Fibroblast of the aortic adventitia (primary cell): Measurements from ENCODE around the gene PLBD2. TPM values are rescaled to one million over a fixed set of nuclear protein-coding genes. Genes with fewer than 3 reads are reported as not detected.

Experiments
- DNase-seq: peaks from one replicate; pipeline ENCODE4 v3.0.0-alpha.2; 2010; ENCODE audit warnings: low read depth
- H3K4me3 ChIP-seq: 2 replicates; pipeline ENCODE4 v1.5.1; 2011; ENCODE audit warnings: low read depth, mild to moderate bottlenecking, control low read depth, low read length, moderate library complexity
- total RNA-seq: library from RNA; depleted of rRNA; stranded (reverse); fragments of >200 nt; gene quantifications from 2 replicates; pipeline ENCODE4 v1.2.3, GENCODE V29; 2012; ENCODE audit warnings: low replicate concordance
- TF ChIP-seq, protein P1 (sequence below): IDR thresholded peaks from 2 replicates; pipeline ENCODE4 v1.5.1; 2011; ENCODE audit warnings: mild to moderate bottlenecking, low read length, control low read depth, inconsistent platforms; ENCODE audit not compliant: insufficient read depth

Gene PLBD2
- total RNA-seq, 1 donor: 35.1 TPM

DNA sequence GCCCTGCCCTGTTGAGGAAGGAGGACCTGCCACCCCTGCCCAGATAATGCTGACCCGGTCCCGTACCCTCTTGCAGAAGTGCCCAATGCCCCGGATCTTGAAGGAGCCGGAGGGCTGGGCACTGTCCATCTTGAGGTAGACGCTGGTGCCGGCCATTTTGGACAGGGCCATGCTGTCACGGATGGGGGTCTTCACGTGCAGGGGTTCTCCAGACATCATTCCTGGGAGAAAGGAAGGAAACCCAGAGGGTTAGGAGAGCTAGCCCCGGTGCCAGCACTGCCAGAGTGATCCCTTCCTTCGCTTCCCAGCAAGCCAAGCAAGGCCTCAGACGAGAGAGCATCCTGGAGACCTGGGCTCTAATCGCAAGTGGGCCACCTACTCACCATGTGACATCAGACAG is 41.1 kb downstream of the PLBD2 start:
- DNase-seq: no peak
- TF ChIP-seq, protein P1, sequence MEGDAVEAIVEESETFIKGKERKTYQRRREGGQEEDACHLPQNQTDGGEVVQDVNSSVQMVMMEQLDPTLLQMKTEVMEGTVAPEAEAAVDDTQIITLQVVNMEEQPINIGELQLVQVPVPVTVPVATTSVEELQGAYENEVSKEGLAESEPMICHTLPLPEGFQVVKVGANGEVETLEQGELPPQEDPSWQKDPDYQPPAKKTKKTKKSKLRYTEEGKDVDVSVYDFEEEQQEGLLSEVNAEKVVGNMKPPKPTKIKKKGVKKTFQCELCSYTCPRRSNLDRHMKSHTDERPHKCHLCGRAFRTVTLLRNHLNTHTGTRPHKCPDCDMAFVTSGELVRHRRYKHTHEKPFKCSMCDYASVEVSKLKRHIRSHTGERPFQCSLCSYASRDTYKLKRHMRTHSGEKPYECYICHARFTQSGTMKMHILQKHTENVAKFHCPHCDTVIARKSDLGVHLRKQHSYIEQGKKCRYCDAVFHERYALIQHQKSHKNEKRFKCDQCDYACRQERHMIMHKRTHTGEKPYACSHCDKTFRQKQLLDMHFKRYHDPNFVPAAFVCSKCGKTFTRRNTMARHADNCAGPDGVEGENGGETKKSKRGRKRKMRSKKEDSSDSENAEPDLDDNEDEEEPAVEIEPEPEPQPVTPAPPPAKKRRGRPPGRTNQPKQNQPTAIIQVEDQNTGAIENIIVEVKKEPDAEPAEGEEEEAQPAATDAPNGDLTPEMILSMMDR: no peak
- no peak overlapping the region for H3K4me3 ChIP-seq

DNA sequence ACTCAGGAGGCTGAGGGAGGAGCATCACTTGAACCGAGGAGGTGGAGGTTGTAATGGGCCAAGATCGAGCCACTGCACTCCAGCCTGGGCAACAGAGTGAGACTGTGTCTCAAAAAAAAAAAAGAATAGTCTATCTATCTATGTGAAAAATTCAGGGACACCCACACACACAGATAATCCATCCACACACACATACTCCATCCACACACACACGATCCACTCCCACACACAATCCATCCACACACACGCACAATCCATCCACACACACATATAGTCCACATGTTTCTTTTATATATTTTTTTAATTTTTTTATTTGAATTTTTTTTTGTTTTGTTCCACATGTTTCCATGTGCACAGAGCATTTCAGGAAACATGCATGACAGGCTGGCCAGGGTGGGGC is 42.0 kb downstream of the PLBD2 start:
- TF ChIP-seq, protein P1: no peak
- DNase-seq: no peak
- no peak overlapping the region for H3K4me3 ChIP-seq

DNA sequence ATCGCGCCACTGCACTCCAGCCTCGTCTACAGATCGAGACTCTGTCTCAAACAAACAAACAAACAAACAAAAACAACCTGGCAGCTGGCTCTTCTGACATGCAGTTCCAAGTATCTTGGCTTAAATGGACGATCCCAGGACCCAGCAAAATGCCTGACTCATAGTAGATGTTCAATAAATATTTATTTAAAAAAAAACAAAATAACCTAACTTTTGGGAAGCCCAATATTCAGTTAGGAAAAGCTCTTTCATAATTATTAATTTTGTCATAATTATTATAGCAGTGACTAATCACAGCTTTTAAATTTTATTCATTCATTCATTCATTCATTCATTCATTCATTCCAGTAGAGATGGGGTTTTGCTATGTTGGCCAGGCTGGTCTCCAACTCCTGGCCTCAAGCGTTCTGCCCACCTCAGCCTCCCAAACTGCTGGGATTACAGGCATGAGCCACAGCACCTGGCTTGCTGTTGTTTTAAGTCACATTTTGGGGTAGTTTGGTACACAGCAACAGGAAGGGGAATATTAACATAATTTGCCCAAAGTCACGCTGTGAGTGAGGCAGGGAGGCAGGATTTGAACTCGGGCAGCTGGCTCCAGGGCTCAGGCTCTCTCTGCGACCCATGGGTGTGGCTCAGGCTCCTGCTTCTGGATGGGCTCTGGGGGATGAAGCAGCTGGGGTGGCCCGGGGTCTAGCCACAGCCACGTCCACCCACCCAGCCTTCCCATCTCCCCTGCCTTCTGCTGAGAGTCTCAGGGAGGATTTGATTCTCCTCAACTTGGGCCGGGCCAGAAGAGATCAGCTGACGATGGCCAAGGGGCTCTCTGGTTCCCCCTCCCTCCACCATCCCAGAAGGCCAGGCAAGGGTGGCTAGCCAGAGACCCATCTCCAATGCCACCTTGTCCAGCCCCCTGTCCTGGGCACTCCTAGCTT is 42.9 kb downstream of the PLBD2 start:
- H3K4me3 ChIP-seq: no peak overlapping the region
- DNase-seq: no peak
- TF ChIP-seq, protein P1: no peak

DNA sequence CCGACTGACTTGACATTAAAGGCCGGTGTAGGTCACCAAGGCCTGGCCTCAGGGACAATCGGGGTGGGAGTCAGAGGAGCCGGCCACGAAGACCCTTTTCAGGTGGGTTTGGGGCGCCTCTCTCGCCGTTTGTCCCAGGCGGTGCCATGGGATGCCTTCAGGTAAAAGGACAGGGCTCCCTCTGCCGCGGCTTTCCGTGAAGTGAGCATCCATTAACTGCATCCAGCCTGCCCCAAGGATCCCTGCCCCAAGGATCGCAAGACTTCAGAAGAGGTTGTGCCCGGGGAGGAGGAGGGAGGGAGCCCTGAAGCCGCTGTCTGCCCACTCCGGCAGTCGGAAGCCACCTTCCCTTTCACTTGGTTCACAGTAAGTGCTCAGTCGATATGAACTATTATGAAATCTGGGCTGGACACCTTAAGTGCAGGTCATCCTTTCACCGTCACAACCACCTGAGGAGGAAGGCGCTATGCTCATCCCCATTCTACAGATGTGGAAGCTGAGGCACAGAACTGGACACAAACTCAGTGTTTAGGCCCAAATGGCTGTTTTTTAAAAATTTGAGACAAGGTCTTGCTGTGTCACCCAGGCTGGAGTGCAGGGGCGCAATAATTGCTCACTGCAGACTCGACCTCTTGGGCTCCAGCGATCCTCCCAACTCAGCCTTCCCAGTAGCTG is 44.3 kb downstream of the PLBD2 start:
- H3K4me3 ChIP-seq: no peak overlapping the region
- no peak for DNase-seq
- TF ChIP-seq, protein P1: no peak

DNA sequence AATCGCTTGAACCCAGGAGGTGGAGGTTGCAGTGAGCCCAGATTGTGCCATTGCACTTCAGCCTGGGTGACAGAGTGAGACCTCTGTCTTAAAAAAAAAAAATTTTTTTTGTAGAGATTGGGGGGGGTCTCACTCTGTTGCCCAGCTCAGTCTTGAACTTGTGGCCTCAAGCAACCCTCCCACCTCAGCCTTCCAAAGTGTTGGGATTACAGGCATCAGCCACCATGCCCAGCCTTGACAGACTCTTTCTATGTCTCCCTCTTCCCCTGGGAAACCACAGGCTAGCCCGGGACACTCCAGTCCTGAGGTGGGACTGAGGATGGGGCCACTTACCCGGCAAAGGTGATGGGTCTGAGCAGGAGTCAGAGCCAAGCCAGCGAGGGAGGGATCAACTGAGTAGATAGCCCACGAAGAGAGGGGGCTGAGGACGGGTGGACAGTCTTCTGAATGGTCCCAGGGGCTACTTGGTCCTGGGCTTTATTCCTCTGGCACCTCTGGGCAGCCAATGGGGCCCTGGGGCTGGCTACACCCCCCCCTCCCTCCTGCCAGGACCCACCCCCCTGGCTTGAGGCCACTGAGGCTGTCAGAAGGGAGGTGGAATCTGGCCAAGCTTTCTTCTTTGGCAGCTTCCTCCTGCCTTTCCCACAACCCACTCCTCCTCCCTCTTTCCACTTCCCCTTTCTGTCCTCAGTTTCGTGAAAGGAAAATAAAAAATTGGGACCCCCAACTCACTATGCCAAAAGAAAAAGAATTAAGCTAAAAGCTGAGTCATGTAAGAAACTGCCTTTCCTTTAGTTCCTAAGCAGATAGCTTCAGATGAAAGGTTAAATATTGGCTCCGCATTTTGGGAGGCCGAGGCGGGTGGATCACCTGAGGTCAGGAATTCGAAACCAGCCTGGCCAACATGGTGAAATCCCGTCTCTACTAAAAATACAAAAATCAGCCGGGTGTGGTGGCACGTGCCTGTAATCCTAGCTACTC is 45.3 kb downstream of the PLBD2 start, which contains the start of gene SDS:
TSS of gene SDS (minus strand) at position 453 of the 981 bp plus-strand sequence. CDS start 4,179 bp downstream, outside the sequence.
- peak; percentile 79 for DNase-seq
- TF ChIP-seq, protein P1: no peak
- peak within 1 kb of the TSS; percentile 1 for H3K4me3 ChIP-seq

DNA sequence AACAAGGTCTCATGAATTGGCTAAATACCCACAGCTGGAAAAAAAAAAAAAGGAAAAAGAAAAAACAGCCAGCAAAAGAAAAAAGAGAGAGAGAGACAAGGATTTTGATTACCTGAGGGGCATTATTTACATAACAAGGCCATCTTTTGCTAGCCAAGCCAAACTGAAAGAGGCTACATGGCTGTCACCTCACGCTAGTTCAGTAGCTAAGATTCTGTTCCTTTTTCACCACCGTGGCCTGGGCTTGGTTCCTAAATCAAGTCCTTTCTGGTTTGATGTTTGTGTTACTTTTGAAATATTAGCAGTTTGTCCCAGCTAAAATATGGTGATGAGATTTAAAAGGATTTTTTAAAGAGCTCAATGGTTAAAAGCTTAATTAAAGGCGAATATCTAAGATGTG is 47.3 kb downstream of the PLBD2 start:
- DNase-seq: no peak
- TF ChIP-seq, protein P1: no peak
- H3K4me3 ChIP-seq: no peak overlapping the region
